ENCODE measurements around the gene SPPL2B. TPM values are rescaled to one million over a fixed set of nuclear protein-coding genes. Genes with fewer than 3 reads are reported as not detected.
A peak's percentile ranks its signal among the peaks of the same experiment; 100 is the strongest.

Gene SPPL2B
- total and polyA plus RNA-seq, 9 of the 15 experiments (the other 6 are each of a cell fraction or from before 2014, with no cell fraction given), result 0.20 to 81.2 (median 15.1) TPM

- TF ChIP-seq DNMT1 (IDR thresholded peaks at IDR 0.05) (no peak), SREBF1 (IDR thresholded peaks at IDR 0.05; ENCODE audit: borderline replicate concordance, low read depth, low read length) (no peak), NFE2 (IDR thresholded peaks at IDR 0.05; ENCODE audit: low read depth) (peak; percentile 43; the same call in 1 of the 2 replicates), HBP1 (CRISPR knock-in tag; IDR thresholded peaks at IDR 0.05) (no peak), JUN (IDR thresholded peaks at IDR 0.05; ENCODE audit: borderline replicate concordance, low read depth, low read length) (peak; percentile 60; the same call in 1 of the 2 replicates), JUN (CRISPR knock-in tag; IDR thresholded peaks at IDR 0.05; ENCODE audit: borderline replicate concordance) (peak; percentile 27; the same call in 1 of the 2 replicates), HCFC1 (IDR thresholded peaks at IDR 0.05; ENCODE audit: low read depth, low read length) (no peak), SPI1 (IDR thresholded peaks at IDR 0.05; ENCODE audit: borderline replicate concordance, low read depth, low read length) (no peak), ZBTB5 (IDR thresholded peaks at IDR 0.05) (no peak), MCM2 (IDR thresholded peaks at IDR 0.05; ENCODE audit: low read depth) (no peak), ZNF77 (CRISPR knock-in tag; IDR thresholded peaks at IDR 0.05) (no peak), DLX4 (CRISPR knock-in tag; IDR thresholded peaks at IDR 0.05) (no peak), ATF3 (IDR thresholded peaks at IDR 0.05) (peak; percentile 98), ATF3 (CRISPR knock-in tag; conservative IDR thresholded peaks at IDR 0.05) (peak; percentile 89), DMBX1 (CRISPR knock-in tag; IDR thresholded peaks at IDR 0.05; ENCODE audit: borderline replicate concordance) (peak; percentile 44; the same call in 1 of the 2 replicates), HNRNPL (IDR thresholded peaks at IDR 0.05; ENCODE audit: low read depth, low read length) (no peak), ZBTB34 (CRISPR knock-in tag; IDR thresholded peaks at IDR 0.05) (no peak), TCFL5 (CRISPR knock-in tag; conservative IDR thresholded peaks at IDR 0.05) (no peak), ZNF780A (CRISPR knock-in tag; IDR thresholded peaks at IDR 0.05) (no peak), CBX5 (IDR thresholded peaks at IDR 0.05; ENCODE audit: borderline replicate concordance, low read depth) (no peak), DEAF1 (CRISPR knock-in tag; IDR thresholded peaks at IDR 0.05) (no peak), ARID2 (IDR thresholded peaks at IDR 0.05) (no peak)
These were observed 56.7 kb downstream of the SPPL2B start (continued) for GRCh38 chr19:2385053-2385721.

Measured in K562 (cell line).